CD1c-positive myeloid dendritic cell (primary cell): ENCODE data around the gene THRA.
A peak's percentile ranks its signal among the peaks of the same experiment; 100 is the strongest.

Experiments used
- DNase-seq: peaks from one replicate; pipeline ENCODE4 v3.0.0-alpha.2; 2016; ENCODE audit errors: extremely low spot score

Gene THRA

GRCh38 chr17:40098846-40099618 lies 36.3 kb downstream of the THRA start:
- peak; percentile 96 for DNase-seq

GRCh38 chr17:40099619-40100418 lies 37.1 kb downstream of the THRA start:
- DNase-seq: peak; percentile 71

DNA sequence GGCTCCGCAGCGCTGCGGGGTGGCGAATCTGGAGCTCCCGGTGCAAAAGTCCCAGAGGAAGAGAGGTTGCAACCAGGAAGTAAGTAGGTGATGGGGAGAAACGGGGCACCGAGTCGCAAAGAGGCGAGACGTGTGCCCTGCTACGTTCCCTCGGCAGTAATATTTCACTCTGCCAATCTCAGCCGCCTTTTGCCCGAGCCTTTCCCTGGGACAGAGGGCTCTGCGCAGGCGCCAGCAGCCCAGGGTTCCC lies 37.6 kb downstream of the THRA start, which contains the start of gene NR1D1:
TSS of gene NR1D1 (minus strand) at position 171 of the 250 bp plus-strand sequence. CDS start 495 bp downstream, outside the sequence.
- DNase-seq: no peak

- DNase-seq: peak; percentile 97
Observed at GRCh38 chr17:40100669-40101366, 38.1 kb downstream of the THRA start.

DNA sequence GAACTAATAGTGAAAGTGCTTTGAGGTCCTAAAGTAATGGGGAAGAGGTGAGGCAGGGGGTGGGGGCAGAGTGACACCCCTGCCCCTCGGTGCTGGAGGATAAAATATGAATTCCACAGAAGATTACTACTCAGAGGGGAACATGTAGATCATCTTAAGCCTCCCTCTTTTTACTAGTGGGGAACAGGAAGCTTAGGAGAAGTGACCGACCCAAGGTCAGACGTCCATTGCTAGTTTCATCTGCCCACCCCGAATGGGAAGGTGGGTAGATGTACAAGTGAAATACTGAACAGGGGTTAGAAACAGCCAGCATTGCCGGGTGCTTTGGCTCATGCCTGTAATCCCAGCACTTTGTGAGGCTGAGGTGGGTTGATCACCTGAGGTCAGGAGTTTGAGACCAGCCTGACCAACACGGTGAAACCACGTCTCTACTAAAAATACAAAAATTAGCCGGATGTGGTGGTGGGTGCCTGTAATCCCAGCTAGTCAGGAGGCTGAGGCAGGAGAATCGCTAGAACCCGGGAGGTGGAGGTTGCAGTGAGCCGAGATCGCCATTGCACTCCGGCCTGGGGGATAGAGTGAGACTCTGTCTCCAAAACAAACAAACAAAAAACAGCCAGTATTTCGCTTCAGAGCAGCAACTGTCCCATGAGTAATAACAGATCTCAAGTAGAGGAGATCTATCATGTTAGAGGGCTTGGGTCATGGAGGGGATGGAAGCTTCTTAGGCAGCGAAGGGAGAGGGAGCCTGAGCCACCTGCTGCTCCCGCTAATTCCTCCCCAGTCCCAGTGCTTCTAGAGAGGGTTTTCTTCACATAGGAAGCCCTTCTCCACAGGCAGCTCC lies 38.8 kb downstream of the THRA start:
- no peak for DNase-seq

DNA sequence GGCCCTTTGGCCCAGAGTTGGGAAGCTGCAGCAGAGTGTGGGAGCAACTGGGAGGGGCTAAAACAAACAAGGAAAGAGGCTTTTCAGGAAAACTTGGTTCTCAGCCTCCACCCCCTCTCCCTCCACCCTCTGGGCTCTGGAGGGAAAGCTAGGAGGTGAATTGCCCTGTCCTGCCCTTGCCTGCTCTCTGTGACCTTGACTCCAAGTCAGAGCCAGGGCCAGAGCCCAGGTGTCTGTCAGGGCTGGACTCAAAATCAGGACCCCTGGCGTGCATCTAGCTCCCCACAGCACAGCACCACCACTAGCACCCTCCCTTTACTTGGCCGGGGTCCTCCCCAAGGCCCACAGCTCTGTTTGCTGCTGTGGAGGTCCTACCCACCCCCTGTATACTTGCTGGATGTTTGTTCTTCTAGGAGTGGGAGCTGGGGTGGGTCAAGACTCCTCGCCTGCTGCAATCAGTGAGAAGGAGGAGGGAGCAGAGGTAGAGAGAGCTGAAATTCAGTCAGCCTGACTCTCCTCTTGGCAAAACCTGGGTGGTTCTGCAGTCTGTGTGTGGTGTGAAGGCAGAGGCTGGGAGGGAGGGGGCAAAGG lies 40.4 kb downstream of the THRA start:
- DNase-seq: no peak

- DNase-seq: no peak
Observed at GRCh38 chr17:40103688-40104087, 40.9 kb downstream of the THRA start.

DNA sequence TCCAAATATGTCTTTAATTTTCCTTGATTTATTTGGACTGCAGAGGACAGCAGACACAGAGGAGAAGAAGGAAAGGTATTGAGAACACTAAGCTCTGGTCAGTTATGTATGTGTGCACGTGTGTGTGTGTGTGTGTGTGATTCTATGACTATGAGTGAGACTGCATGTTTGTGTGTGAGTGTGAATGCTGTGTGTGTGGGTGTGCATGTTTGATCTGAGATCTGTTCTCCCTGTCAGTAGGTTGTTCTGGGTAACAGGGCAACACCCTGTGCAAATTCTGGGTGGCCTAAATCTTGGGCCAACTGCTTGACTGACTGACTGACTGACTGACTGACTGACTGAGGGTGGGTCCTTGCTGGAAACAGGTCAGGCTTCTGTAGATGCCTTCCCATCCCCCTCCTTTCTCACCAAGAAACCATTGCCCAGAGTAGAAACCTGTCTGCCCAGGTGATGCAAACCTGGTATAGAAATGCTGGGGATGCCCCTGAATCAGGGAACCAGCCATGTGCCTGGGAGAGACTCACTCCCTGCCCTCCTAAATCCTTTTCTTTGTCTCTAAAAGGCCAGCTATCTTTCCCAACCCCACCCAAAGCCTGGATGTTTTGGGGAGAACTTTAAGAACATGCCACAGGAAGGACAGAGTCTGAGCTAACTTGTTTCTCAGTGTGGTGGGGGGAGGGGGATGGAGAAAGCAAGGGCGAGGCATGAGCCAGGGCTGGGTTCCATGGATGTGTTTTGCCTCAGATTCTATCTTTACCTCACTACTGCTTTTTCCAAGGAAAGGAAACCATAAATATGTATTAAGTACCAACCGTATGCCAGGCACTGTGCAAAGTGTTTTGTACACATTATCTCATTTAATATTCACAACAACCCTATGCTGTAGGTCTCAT lies 42.1 kb downstream of the THRA start:
- peak; percentile 15 for DNase-seq

GRCh38 chr17:40105861-40106759 lies 43.3 kb downstream of the THRA start:
- DNase-seq: peak; percentile 31

DNA sequence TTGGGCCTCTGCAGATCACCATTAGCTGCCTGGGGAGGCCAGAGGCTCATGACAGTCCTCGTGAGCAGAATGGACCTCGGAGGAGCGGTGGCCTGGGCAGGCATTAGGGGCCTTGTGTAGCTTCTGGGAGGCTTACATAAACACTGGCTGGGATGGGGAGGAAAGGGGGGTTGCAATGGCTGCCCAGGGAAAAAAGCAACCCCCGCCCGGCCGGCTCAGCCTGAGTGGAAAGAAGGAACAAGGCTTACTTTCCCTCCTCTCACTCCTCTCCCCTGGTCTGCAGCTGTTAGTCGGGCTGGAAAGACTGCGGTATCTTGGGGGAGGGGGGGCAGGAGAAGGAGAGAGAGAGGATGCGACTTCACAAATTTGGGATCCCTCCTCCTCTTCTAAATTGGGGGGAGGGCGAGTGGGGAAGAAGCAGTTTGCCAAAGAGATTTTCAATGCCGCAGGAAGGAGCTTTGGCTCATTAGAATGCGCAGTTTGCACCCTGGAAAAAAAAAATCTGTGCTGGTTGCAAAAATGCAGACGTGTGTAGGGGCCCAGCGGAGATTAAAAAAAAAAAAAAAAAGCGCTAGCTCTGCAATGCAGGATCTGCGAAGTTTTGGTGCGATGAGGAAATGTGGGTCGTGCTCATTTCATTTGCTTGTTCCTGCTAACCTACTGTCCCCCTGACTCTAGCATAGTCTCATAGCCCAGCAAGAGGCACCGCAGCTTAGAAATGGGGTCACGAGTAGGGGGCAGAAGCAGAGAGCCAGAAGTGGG lies 44.2 kb downstream of the THRA start:
- DNase-seq: peak; percentile 49

- peak; percentile 52 for DNase-seq
Observed at GRCh38 chr17:40107522-40108174, 44.9 kb downstream of the THRA start.

DNA sequence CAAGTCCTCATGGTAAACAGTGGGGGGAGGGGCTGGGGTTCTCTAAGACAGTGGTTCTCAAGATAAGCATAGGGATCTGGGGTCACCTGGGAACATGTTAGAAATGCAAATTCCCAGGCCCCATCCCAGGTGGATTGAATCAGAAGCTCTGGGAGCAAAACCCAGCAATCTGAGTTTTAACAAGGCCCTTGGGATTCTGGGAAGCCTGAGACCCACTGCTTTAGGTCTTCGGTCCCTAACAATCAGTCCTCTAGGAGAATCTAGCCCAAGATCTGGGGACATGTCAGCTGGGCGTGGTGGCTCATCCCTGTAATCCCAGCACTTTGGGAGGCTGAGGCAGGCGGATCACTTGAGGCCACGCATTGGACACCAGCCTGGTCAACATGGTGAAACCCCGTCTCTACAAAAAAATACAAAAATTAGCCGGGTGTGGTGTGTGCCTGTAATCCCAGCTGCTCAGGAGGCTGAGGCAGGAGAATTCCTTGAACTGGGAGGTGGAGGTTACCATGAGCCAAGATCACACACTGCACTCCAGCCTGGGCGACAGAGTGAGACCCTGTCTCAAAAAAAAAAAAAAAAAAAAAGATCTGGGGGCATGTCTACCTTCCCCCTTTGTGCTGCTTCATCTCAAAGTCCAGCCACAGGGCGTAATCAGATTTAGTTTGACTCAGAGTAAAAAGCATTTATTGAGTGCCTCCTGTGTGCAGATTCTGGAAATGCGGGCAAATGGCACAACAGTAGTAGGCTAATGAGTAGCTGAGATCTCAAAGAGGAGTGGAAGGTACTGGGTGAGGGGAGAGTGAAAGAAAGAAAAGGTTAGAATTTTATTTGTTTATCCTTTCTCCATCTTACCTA lies 46.4 kb downstream of the THRA start:
- DNase-seq: no peak

GRCh38 chr17:40110026-40110845 lies 47.5 kb downstream of the THRA start:
- no peak for DNase-seq

DNA sequence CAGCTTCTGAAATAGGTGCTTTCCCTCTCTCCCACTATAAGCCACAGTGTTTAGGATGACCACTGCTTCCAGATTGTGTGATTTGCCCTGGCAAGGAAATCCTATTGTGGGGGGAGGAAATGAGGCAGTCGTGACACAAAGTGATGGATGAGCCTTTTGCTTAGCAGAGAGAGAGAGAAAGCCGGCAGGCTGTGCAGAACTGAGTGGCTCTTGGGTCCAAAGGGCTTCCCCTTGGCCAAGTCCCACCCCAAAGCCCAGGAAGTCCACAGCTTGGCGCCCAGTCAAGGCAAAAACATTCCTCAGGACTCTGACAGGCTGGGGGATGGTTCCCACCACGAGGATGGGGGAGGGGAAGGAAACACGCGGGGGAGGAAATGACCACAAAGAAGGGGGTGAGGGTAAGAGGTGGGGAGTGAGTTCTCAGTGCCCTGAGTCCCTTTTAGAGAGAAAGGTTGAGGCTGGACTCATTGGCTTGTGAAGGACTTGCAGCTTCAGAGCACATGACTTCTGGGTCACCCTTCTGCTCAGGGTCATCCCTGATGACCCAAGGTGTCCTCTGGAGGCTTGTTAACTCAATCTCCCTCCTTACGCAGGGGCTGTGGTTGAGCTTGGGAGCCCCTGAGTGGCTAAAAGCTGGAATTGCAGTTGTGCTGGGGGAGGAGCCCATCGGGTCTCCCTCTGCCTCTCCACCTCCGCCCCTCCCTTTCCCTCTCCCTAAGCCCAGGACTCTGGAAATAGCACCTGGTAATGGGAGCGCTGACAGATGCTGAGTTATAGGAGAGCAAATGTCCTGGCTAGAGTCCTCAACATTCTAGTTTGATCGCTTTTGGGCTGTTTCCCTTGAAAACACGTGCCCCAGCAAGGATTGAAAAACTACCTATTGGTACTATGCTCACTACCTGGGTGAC lies 48.7 kb downstream of the THRA start:
- DNase-seq: peak; percentile 86

DNA sequence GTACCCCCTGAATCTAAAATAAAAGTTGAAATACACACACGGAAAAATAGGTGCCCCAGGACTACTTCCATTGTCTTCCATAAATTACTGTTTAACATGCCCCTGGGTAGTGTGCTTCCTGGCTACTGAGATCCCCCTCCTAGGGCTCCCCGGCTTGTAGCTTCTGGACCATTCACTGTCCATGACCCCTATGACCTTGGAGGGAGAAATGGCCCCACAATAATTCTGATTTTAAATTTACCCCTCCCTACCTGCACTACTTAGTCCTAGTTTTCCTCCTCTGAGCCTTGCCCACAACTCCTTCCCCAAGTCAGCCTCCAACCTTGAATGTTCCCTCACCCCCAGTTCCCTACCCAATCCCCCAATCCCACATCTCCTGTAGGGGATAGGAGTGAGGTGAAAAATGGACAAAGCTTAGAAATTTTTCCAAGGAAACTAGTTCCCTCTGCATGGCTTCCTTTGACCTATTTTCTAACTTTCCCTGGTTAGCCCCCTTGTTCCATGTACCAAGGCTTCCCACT lies 49.5 kb downstream of the THRA start:
- no peak for DNase-seq
